Measurements from ENCODE around the gene NUDT8. TPM values are rescaled to one million over a fixed set of nuclear protein-coding genes. Genes with fewer than 3 reads are reported as not detected.
A peak's percentile ranks its signal among the peaks of the same experiment; 100 is the strongest.

Gene NUDT8
- total and polyA plus RNA-seq, 9 of the 15 experiments (the other 6 are each of a cell fraction or from before 2014, with no cell fraction given) = 0.23 to 27.8 (median 5.0) TPM

GRCh38 chr11:67606492-67607295 is 23.0 kb downstream of the NUDT8 start, which contains the start of gene NDUFV1 (continued):
- peak; percentile 76; the same call in 1 of the 2 replicates for TF ChIP-seq MITF (IDR thresholded peaks at IDR 0.05)
- TF ChIP-seq SUPT5H (IDR thresholded peaks at IDR 0.05) = peak; percentile 85
- peak in 1 of 2 experiments; percentile 46; a peak in 1 of 4 replicates for TF ChIP-seq RCOR1 (IDR thresholded peaks at IDR 0.05; ENCODE audit: borderline replicate concordance in 1 of 2, low read depth in 2 of 2, low read length in 2 of 2)
- TF ChIP-seq SETDB1 (IDR thresholded peaks at IDR 0.05; ENCODE audit: low read length) = peak; percentile 79
- peak; percentile 100 for TF ChIP-seq CREM (IDR thresholded peaks at IDR 0.05; ENCODE audit: low read depth)
- peak; percentile 79 for TF ChIP-seq NBN (IDR thresholded peaks at IDR 0.05; ENCODE audit: low read depth)
- TF ChIP-seq CCNT2 (IDR thresholded peaks at IDR 0.05; ENCODE audit: borderline replicate concordance, extremely low read depth, insufficient read length, low read depth, low read length) = peak; percentile 78
- TF ChIP-seq SMAD4 (CRISPR knock-in tag; conservative IDR thresholded peaks at IDR 0.05) = no peak

GRCh38 chr11:67606093-67606491 is 23.6 kb downstream of the NUDT8 start:
- FAIRE-seq = no peak
- POLR2A ChIA-PET = interaction anchor here (0.6 to 2.4 kb wide), 12 partner anchors 8 to 122 kb away, joined by 3 to 12 read pairs (median 4); partner anchors contain the start of gene GSTP1
- TF ChIP-seq SMAD2 (IDR thresholded peaks at IDR 0.05; ENCODE audit: low read depth, low read length) (no peak), CBX3 (IDR thresholded peaks at IDR 0.05; ENCODE audit: borderline replicate concordance in 1 of 2, low read length in 2 of 2) (no peak), MAZ (CRISPR knock-in tag; conservative IDR thresholded peaks at IDR 0.05 in 1 of 2, IDR thresholded peaks at IDR 0.05 in 1 of 2) (no peak), NR4A1 (CRISPR knock-in tag; IDR thresholded peaks at IDR 0.05) (0 out of 2 replicates have a peak, but pooled peaks have one; percentile 19), NR4A1 (tag; IDR thresholded peaks at IDR 0.05) (no peak), SAFB2 (IDR thresholded peaks at IDR 0.05; ENCODE audit: borderline replicate concordance, low read depth, low read length, severe bottlenecking) (no peak), GTF2F1 (IDR thresholded peaks at IDR 0.05; ENCODE audit: low read depth, low read length) (no peak), ZKSCAN1 (IDR thresholded peaks at IDR 0.05; ENCODE audit: low read depth, low read length) (no peak), ARNT (IDR thresholded peaks at IDR 0.05) (no peak), RNF219 (CRISPR knock-in tag; IDR thresholded peaks at IDR 0.05) (no peak)

More at GRCh38 chr11:67606093-67606491, 23.6 kb downstream of the NUDT8 start:
- peak overlapping the region; percentile 86 for H2AFZ ChIP-seq (ENCODE audit: low read depth, low read length)
- 2% methylated on average over 11 of the region's 17 CpGs for WGBS (ENCODE audit: insufficient coverage, low coverage, missing lambda C conversion rate)
- peaks cover 36% of the 10 kb centered on the region for H3K79me2 ChIP-seq (ENCODE audit: control insufficient read depth, insufficient read depth, low read length)
- peak overlapping the region; percentile 99 for H3K4me3 ChIP-seq
- CTCF ChIA-PET (ENCODE audit: low intra/inter-chr PET ratio) = no interaction called here
- BruUV-seq (replicated peaks) = TSS peak; percentile 73
- ATAC-seq = peak; percentile 64
- H3K27ac ChIP-seq (ENCODE audit: extremely low read depth, low read depth, low read length) = peak overlapping the region; percentile 75
- H3K36me3 ChIP-seq (ENCODE audit: control insufficient read depth, insufficient read depth, low read length) = peaks cover 36% of the 10 kb centered on the region
- peak overlapping the region; percentile 96 for H3K4me2 ChIP-seq (ENCODE audit: insufficient read depth, low read length)
- peaks cover 4% of the 10 kb centered on the region for H3K9me3 ChIP-seq (replicated peaks; ENCODE audit: control insufficient read depth, insufficient read depth, low read depth, low read length)
- no peaks in the 10 kb centered on the region; the same call in 1 of the 2 replicates for H4K20me1 ChIP-seq (replicated peaks; ENCODE audit: control insufficient read depth, insufficient read depth, low read length)
- peak overlapping the region; percentile 90 to 99 for H3K9ac ChIP-seq (ENCODE audit: insufficient read depth in 1 of 2, low read depth in 2 of 2, low read length in 2 of 2)
- H3K9me1 ChIP-seq (ENCODE audit: control insufficient read depth, insufficient read depth, low read length) = no peaks in the 10 kb centered on the region
- in situ Hi-C loops (cut with MboI) (no loop called here), intact Hi-C loops (cut with micrococcal nuclease) (loop anchor here (5.0 kb wide), 1 partner anchor 34 kb away; no protein-coding TSS in a partner anchor)
- no peaks in the 10 kb centered on the region for H3K27me3 ChIP-seq (ENCODE audit: control insufficient read depth in 2 of 2, insufficient read depth in 2 of 2, low read length in 2 of 2)
- peaks cover 31 to 63% of the 10 kb centered on the region in 2 experiments for H3K4me1 ChIP-seq (replicated peaks in 1 of 2; ENCODE audit: control insufficient read depth in 2 of 2, insufficient read depth in 2 of 2, low read length in 2 of 2)
- DNase-seq (ENCODE audit: extremely low read depth in 1 of 4, low spot score in 3 of 4) = peak in 1 of 4 experiments; percentile 38

Measured in K562 (cell line).